COLO668 (cell line): ENCODE data around the gene LGALS12.
"Not testable (repeated sequence)": the region's sequence is repeated elsewhere in the genome, so short reads cannot be mapped to it uniquely, and the experiment has no call there.

ENCODE experiments used
- DNase-seq: peaks from one replicate; lab custom pipeline; 2025; ENCODE audit not compliant: unreplicated experiment; lab: John Stamatoyannopoulos, UW

LGALS12 gene

DNA sequence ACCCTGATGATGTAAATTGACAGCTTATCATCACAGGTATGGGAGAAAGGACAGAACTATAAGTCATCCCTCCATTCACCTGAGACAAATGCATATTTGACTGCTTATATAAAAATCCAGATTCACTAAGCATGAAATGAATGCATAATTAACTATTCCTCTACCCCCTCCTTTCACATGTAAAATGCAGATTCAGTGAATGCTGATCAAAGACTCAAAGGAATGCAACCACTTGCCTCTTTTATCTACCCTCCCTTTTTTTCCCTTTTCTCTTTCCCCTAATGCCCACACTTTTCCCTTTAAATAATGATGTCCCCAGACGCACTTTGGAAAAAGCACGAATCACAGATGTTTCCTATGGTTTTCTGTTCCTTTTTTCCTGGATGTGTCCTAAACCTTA lies 26.2 kb downstream of the LGALS12 start:
- DNase-seq: no peak

DNA sequence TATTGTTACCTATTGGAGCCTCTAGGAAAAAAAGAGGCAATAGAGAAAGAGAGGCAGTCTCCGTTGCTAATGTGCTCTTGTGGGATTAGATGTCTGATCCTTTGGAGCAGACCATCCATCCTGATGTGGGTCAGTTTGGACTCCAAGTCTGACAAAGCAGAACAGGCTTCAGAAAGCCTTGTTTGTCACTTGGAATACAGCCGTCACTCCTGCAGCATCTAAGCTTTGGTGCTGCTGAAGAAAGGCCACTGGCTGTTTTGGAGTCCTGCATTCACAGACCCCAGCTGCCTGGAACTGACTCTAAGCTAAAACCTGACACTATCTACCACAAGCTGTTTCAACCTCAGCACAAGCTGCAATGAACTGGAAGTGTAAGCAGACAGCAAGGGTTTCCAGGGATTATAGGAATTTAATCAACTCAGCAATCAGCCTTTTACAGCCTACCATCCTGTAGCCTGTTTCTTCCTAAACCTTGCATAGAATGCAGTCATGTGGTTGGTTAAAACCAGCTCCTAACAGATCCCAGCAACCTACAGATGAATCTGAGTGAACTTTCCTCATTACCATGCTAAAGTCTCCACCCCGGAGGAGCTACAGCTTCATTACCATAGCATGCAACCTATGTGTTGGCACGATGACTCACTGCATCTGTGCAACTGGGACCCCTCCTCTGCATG lies 27.1 kb downstream of the LGALS12 start:
- DNase-seq: no peak

DNA sequence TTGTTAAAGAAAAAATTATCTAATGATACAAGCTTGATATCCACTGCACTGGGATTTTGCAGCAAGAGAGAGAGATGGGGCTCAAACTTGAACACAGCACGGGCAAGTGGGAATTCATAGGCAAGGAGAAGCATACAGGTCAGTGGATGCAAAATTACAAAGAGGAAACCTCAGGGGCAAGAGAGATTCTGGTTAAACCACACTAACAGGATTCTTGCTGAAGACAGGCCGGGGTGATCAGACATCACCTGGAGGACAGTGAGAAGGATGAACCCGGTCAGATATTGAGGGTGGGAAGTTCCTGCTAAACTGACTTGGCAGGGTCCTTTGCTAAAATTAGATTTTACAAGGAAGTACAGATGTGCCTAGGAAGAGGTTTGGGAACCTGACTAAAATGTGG lies 28.2 kb downstream of the LGALS12 start:
- no peak for DNase-seq

GRCh38 chr11:63534895-63535461 lies 29.1 kb downstream of the LGALS12 start:
- no peak for DNase-seq

DNA sequence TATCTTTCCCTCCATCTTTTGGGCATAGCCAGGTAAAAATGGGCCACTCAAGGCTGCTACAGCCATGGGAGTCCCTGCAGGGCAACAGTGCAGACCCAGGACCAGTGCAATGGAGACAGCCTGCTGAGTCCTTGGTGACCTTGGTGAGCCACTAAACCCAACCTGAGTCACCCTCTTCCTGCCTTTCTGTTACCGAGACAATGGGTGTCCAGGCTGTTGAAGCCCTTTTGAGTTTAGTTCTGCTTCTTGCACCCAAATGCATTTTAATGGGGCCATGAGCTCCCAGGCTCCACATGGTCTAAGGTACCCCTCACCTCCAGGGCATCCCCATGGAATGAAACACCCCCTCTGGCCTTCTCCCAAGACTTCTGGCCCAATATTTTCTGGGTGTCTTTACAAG lies 29.9 kb downstream of the LGALS12 start:
- no peak for DNase-seq

DNA sequence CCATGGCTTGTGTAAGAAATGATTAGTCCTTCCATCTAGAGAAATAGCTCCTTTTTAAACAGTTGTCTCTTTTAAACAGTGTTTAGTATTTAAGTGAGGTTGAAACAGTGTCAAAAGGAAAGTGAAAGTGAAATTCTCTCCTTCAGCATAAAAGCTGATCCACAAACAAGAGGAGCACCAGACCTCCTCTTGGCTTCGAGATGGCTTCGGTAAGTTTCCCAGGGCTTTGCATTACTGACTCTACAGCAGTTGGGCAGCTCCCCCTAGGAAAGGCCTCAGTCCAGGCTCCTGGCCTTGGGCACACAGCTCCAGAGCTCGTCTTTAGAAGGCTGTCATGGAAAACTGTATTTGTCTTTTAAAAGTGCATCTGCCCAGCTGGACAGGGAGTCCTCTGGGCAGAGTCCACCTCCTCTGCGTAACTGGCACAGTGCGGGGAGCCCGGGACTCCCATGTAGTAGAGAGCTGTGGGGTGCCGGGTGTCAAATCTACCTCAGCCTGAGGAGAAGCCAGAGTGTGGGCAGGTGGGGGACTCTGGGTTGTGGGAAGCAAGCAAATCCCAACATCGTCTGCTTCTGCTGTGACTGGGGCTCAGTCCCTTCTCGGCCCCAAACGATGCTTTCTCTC lies 30.9 kb downstream of the LGALS12 start, which contains the start of gene PLAAT4:
PLAAT4 (plus strand) TSS at position 140 of the 624 bp plus-strand sequence; CDS start at position 201, 61 bp downstream.
- no peak for DNase-seq

DNA sequence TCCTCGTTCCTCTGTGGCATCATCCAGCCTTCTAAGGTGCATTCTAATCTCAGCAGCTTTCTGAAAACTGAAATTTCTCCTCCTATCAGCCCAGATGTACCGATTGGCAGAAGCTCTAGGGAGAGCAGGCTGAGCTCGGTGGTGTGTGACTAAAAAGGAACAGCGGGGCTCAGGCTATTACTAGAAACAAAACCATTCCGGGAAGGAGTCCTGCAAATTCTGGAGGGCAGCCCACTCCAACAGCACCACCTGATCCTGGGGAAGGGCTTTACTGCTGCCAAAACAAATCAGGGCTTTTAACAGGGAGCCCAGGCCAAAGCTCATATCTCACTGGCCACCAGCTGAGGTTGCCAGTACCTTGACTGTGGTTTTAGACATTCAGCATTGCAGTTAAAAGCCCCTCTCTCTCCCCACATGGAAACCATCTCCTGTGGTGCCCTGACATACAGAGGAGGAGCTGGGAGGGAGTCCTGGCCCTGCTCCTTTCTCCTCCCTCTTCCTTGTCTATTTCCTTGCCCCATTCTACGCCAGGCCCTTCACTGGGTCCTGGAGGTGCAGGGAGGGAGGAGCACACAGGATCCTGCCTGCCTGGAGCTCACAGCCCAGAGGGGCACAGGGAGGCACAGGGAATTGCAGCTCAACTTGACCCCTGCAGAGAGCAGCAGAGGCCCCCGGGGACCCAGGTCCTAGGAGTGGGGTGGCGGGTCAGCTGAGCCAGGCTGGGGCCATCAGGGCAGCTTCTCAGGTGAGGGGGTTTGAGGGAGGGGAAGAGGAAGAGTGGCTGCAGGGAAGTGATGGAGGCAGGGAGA lies 31.6 kb downstream of the LGALS12 start:
- no peak for DNase-seq

- not testable (repeated sequence) for DNase-seq
These were observed 36.6 kb downstream of the LGALS12 start for GRCh38 chr11:63542506-63542905.

DNA sequence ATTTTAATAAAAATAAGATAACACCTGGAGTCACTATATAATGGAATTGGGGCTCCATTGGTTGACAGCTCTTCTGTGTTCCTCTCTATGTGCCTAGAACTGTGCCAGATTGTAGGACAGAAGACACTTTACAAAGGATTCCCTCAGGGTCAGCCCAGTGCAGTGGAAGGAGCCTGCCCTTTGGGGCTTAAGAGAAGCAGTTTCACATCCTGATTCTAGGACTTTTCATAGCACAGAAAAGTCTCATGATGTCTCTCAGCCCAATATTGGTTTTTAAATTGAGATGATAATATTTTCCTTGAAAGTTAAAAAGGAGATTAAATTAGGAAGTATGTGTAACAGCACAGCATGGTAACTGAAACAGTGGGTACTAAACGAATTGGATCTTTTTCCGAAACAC lies 37.8 kb downstream of the LGALS12 start:
- DNase-seq: no peak

DNA sequence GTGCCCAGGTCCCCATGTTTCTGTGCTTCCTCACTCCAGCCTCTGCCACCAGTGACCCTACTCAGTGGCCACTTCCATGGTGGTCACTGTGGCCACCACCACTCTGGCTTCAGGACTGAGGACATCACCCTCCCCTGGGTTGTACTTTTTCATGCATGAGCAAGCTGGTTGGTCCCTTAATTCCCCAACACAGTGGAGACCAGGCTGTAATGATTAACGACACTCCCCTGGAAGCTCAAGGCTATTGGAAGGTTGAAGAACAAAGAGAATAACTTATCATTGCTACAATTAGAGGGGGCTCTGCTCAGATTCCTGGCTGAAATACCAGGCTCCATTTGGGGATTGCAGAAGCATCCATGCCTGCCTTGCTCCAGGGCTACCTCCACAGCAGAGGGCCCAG lies 41.2 kb downstream of the LGALS12 start:
- DNase-seq: no peak

DNA sequence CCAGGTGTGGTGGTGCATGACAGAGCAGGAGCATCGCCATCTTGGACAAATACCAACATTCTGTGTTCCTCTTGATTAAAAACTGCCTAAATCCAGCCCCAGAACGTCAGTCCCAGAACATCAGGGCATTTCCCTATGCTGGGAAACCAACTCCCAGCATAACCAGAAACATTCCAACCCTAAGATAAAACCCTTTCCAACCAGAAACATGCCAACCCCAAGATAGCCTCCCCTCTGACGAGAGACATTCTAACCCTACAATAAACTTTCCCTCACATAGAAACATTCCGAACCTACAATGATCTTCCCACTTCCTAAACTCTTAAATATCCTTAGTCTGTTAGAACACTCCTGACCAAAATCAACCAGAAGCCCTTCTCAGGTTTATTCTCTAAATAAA lies 42.3 kb downstream of the LGALS12 start:
- DNase-seq: no peak

GRCh38 chr11:63549411-63549810 lies 43.5 kb downstream of the LGALS12 start:
- DNase-seq: no peak

DNA sequence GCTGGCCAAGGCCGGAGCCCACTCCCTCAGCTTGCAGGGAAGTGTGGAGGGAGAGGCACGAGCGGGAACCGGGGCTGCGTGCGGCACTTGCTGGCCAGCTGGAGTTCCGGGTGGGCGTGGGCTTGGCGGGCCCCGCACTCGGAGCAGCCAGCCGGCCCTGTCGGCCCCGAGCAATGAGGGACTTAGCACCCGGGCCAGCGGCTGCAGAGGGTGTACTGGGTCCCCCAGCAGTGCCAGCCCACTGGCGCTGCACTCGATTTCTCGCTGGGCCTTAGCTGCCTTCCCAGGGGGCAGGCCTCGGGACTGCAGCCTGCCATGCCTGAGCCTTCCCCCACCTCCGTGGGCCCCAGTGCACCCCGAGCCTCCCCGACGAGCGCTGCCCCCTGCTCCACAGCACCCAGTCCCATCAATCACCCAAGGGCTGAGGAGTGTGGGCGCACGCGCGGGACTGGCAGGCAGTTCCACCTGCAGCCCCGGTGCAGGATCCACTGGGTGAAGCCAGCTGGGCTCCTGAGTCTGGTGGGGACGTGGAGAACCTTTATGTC lies 44.3 kb downstream of the LGALS12 start:
- DNase-seq: not testable (repeated sequence)

GRCh38 chr11:63551091-63551888 lies 45.4 kb downstream of the LGALS12 start:
- no peak for DNase-seq

DNA sequence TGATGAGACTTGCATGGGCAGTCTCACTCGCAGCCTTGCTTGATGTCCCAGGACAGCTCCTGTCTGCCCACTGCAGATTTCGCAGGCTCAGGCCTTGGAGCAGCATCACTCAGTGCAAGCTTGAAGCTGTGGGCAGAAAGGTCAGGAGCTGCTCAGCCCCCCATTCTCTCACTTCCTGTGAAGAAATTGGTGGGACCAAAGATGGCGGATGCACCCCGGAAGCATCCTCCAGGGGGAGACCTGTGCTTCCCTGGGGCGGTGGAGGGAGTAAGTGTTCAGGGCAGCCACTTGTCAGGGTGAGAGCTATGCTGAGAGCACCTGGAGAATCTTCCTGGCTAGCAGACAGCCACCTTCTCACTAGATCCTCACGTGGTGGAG lies 46.0 kb downstream of the LGALS12 start:
- no peak for DNase-seq

DNA sequence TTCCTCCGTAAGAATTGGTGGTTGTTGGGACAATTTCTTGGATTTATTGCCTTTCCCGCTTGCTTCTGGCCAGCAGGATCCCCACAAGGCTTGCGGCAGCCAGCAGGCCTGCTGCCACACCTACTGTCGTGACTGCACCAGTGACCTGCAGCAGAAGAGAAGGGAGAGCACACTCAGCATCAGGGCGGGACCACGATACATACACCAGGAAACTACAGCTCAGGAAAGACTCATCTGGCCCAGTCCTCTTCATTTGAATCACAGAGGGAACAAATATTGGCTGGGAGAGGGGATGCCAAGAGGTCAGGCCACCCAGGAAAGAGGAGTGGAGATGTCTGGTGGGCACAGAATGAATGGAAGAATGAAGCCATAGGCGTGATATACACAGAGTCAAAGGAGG lies 47.0 kb downstream of the LGALS12 start:
- no peak for DNase-seq

DNA sequence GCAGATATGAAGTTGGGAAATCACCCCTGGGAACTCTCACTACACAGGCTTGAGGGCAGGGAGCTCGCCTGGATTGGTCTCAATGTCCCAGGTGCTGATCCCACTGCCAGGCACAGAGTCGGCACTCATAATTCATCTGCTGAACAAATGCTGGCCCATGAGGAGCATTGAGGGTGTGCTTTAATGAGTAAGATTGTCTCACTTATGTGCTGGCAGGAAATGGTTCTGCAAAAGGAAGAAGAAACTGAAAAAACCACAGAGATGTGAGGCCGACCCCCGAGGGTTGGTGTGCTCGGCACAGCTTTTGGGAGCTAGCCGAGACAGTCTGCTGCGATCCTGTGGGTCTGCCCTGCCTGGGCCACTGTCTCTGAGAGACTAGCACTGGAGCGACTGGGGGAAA lies 47.9 kb downstream of the LGALS12 start:
- no peak for DNase-seq

DNA sequence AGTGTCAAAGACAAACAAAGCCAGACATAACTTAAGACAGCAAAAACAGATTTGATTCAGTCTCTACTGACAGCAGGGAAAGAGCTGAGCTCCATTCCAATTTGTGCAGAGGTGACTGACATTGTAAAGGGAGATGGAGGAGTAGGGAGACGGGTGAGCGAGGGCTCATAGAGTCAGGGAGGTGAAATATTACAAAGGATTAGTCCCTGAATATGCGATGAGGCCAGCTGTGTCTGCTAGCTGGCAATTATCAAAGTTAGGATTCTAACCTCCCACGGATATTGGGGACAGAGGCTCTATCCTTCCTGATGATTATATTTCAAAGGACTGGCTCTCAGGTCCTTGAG lies 49.0 kb downstream of the LGALS12 start:
- no peak for DNase-seq

DNA sequence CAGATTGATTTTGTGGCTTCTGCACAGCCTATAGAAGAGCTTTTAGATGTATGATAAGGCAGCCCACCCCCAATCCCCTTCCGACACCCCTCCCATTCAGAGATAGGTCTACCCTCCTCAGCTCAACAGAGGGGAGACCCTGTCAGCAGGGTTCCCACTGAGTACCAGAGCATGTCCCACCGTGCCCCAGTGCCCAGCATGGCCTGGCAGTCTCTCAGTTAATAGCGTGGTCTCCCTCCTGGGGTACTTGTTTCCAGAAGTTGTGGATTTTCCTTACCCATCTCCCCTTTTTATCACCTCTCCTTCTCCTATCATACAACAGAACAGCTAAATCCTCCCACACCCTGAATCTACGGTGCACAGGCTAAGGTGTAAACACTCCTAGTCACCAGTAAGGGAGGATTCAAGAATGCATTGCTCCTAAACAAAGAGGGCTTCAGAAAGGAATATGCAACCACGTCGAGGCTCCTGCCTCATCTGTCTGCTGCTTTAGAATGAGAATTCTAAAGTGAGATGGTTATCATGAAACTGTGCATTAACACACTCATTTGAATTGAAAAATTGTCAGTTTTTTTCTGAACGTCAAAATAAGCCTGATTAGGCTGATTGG lies 50.6 kb downstream of the LGALS12 start:
- DNase-seq: no peak

DNA sequence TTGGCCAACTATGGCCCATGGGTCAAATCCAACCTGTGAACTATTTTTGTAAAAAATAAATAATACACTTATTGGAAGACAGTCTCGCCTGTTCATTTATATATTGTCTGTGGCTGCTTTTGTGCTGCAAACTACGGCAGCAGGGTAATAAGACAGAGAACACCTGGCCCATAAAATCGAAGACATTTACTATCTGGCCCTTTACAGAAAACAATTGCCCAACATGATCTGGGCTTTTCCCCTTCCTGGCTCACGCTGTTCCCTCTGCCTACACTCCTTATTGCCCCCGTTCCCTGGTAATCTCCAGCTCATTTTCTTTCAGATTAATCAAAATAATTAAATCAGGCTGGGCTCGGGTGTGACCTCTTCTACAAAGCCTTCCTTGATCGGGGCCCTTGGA lies 51.7 kb downstream of the LGALS12 start:
- no peak for DNase-seq
